ENCODE measurements around the gene CLDN15. TPM values are rescaled to one million over a fixed set of nuclear protein-coding genes. Genes with fewer than 3 reads are reported as not detected.

CLDN15 gene
- polyA plus RNA-seq, 3 donors = 19.3 TPM; not detected in 2

GRCh38 chr7:101218236-101219125, 19.1 kb downstream of the CLDN15 start:
- Mint-ChIP-seq H3K4me1 (peaks cover 32% of the 10 kb centered on the region), H3K4me3 (peak overlapping the region; percentile 91 to 94), H3K36me3 (peaks cover 38 to 57% of the 10 kb centered on the region in 2 donors), H3K9me3 (no peaks in the 10 kb centered on the region), H3K27ac (peak overlapping the region; percentile 91 to 97 (median 95)), H3K27me3 (ENCODE audit: low read depth in 3 of 3) (peaks cover 0 to 2% (median 0%) of the 10 kb centered on the region in 3 donors)
- H3K4me2 ChIP-seq (replicated peaks; ENCODE audit: extremely low read depth, low read length, poor library complexity, severe bottlenecking) = peak overlapping the region; percentile 100
- H3K36me3 ChIP-seq (replicated peaks in 1 of 2; ENCODE audit: control insufficient read depth in 1 of 2, insufficient read depth in 2 of 2, low read length in 2 of 2) = peaks cover 21 to 50% of the 10 kb centered on the region in 2 donors
- peak overlapping the region; percentile 74 for H3K9ac ChIP-seq (ENCODE audit: insufficient read depth, low read length, poor library complexity, severe bottlenecking)
- H3K9me3 ChIP-seq (replicated peaks in 1 of 2; ENCODE audit: control insufficient read depth in 1 of 2, insufficient read depth in 1 of 2, low read length in 2 of 2) = no peaks in the 10 kb centered on the region
- H3K79me2 ChIP-seq (ENCODE audit: insufficient read depth, low read length) = peaks cover 60% of the 10 kb centered on the region
- DNase-seq = no peak
- peak overlapping the region; percentile 95 for H2AFZ ChIP-seq (ENCODE audit: insufficient read depth, low read depth, low read length, poor library complexity, severe bottlenecking)
- H3K27me3 ChIP-seq (ENCODE audit: control insufficient read depth in 2 of 2, insufficient read depth in 2 of 2, low read length in 2 of 2) = no peaks in the 10 kb centered on the region
- H4K20me1 ChIP-seq (ENCODE audit: insufficient read depth, low read length) = peaks cover 27% of the 10 kb centered on the region
- peak overlapping the region; percentile 81 to 90 for H3K27ac ChIP-seq (ENCODE audit: low read depth in 1 of 2, low read length in 2 of 2)
- TF ChIP-seq, protein P1, sequence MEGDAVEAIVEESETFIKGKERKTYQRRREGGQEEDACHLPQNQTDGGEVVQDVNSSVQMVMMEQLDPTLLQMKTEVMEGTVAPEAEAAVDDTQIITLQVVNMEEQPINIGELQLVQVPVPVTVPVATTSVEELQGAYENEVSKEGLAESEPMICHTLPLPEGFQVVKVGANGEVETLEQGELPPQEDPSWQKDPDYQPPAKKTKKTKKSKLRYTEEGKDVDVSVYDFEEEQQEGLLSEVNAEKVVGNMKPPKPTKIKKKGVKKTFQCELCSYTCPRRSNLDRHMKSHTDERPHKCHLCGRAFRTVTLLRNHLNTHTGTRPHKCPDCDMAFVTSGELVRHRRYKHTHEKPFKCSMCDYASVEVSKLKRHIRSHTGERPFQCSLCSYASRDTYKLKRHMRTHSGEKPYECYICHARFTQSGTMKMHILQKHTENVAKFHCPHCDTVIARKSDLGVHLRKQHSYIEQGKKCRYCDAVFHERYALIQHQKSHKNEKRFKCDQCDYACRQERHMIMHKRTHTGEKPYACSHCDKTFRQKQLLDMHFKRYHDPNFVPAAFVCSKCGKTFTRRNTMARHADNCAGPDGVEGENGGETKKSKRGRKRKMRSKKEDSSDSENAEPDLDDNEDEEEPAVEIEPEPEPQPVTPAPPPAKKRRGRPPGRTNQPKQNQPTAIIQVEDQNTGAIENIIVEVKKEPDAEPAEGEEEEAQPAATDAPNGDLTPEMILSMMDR (IDR thresholded peaks at IDR 0.05) = no peak
- H3K4me3 ChIP-seq (replicated peaks in 1 of 3; ENCODE audit: low read depth in 2 of 3, low read length in 3 of 3) = peak overlapping the region; percentile 66 to 100 (median 73)
- 19% methylated on average over 13 of the region's 26 CpGs for WGBS (ENCODE audit: insufficient coverage)
- H3K4me1 ChIP-seq (ENCODE audit: control insufficient read depth in 1 of 2, insufficient read depth in 2 of 2, low read length in 2 of 2) = peaks cover 24 to 37% of the 10 kb centered on the region in 2 donors
- intact Hi-C loops (cut with micrococcal nuclease) = loop anchor here in 1 of 2 donors (2.0 kb wide), 1 partner anchor 24 kb away; no protein-coding TSS in a partner anchor

DNA sequence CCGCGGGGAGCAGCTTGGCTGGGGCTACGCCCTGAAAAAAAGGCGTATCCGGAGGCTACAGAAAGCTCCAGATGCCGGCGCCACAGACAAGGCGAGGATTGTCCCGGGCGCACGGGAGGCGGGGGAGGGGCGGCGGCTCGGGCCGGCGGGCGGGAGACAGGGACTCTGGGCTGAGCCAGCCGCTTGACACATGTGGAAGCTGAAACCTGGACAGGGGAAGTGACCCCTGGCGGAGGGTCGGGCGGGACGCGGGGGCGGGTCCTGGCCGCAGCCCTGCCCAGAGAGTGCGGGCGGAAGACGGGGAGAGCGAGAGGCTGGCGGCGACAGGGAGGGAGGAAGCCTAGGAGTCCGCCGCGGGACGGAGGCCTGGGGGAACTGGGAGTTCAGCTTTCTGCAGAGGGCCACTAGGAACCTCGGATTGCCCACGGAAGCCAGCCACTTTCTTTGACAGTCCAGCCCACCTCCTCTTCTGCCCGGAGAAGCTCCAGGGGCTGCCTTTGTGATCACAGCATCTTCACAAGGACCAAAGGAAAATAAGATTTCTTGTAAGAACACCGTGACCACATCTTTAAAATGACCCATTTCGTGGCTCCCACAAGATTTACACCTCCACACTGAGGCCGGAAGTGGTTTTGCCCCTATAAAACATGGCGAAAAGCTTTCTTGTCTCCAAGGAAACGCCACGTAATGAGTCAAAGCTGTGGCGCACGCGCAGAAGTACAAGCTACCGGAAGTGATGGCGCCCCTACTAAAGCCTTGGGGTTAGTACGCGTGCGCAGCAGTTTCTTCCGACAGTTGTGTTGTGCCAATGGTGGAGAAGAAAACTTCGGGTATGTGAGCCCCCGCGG, 20.0 kb downstream of the CLDN15 start, which contains the start of the genes PLOD3 and ZNHIT1:
TSS of gene PLOD3 (minus strand) at position 194 of the 848 bp plus-strand sequence. CDS start 307 bp downstream, outside the sequence.
TSS of gene ZNHIT1 (plus strand) at position 778 of the 848 bp plus-strand sequence. CDS start at position 809, 31 bp downstream.
- peak; percentile 96 to 100 (median 97) for DNase-seq
- Mint-ChIP-seq H3K4me1 (peaks cover 32% of the 10 kb centered on the region), H3K9me3 (no peaks in the 10 kb centered on the region), H3K36me3 (peaks cover 31 to 55% of the 10 kb centered on the region in 2 donors), H3K27me3 (ENCODE audit: low read depth in 3 of 3) (peaks cover 0 to 2% (median 0%) of the 10 kb centered on the region in 3 donors), H3K27ac (peak within 1 kb of the TSS; percentile 91 to 97 (median 95)), H3K4me3 (peak within 1 kb of the TSS; percentile 91 to 94)
- TF ChIP-seq, protein P1 (IDR thresholded peaks at IDR 0.05) = peak; percentile 23
- H3K27me3 ChIP-seq (ENCODE audit: control insufficient read depth in 2 of 2, insufficient read depth in 2 of 2, low read length in 2 of 2) = no peaks in the 10 kb centered on the region
- peak within 1 kb of the TSS; percentile 81 to 90 for H3K27ac ChIP-seq (ENCODE audit: low read depth in 1 of 2, low read length in 2 of 2)
- peaks cover 26% of the 10 kb centered on the region for H4K20me1 ChIP-seq (ENCODE audit: insufficient read depth, low read length)
- peak within 1 kb of the TSS; percentile 74 for H3K9ac ChIP-seq (ENCODE audit: insufficient read depth, low read length, poor library complexity, severe bottlenecking)
- peaks cover 24 to 50% of the 10 kb centered on the region in 2 donors for H3K36me3 ChIP-seq (replicated peaks in 1 of 2; ENCODE audit: control insufficient read depth in 1 of 2, insufficient read depth in 2 of 2, low read length in 2 of 2)
- peaks cover 60% of the 10 kb centered on the region for H3K79me2 ChIP-seq (ENCODE audit: insufficient read depth, low read length)
- H3K4me2 ChIP-seq (replicated peaks; ENCODE audit: extremely low read depth, low read length, poor library complexity, severe bottlenecking) = peak within 1 kb of the TSS; percentile 100
- peak within 1 kb of the TSS; percentile 95 for H2AFZ ChIP-seq (ENCODE audit: insufficient read depth, low read depth, low read length, poor library complexity, severe bottlenecking)
- peak within 1 kb of the TSS; percentile 66 to 100 (median 73) for H3K4me3 ChIP-seq (replicated peaks in 1 of 3; ENCODE audit: low read depth in 2 of 3, low read length in 3 of 3)
- no peaks in the 10 kb centered on the region for H3K9me3 ChIP-seq (replicated peaks in 1 of 2; ENCODE audit: control insufficient read depth in 1 of 2, insufficient read depth in 1 of 2, low read length in 2 of 2)
- WGBS (ENCODE audit: insufficient coverage) = under 1% methylated on average over 47 of the region's 57 CpGs
- H3K4me1 ChIP-seq (ENCODE audit: control insufficient read depth in 1 of 2, insufficient read depth in 2 of 2, low read length in 2 of 2) = peaks cover 24 to 37% of the 10 kb centered on the region in 2 donors
- intact Hi-C loops (cut with micrococcal nuclease) = loop anchor here (2.0 kb wide), 2 partner anchors 25 to 27 kb away; partner anchors contain the start of gene FIS1 (in 1 of the 2)

Measured in CD14-positive monocyte (primary cell).